NCI-H526 treated with DMSO at 0.1 percent for 48 hours (cell line): ENCODE results near the gene MAST4.

Source experiments
- DNase-seq: peaks from one replicate; lab custom pipeline; 2025; lab: John Stamatoyannopoulos, UW

The MAST4 gene

GRCh38 chr5:67085616-67086015, 489.4 kb downstream of the MAST4 start:
- no peak for DNase-seq

DNA sequence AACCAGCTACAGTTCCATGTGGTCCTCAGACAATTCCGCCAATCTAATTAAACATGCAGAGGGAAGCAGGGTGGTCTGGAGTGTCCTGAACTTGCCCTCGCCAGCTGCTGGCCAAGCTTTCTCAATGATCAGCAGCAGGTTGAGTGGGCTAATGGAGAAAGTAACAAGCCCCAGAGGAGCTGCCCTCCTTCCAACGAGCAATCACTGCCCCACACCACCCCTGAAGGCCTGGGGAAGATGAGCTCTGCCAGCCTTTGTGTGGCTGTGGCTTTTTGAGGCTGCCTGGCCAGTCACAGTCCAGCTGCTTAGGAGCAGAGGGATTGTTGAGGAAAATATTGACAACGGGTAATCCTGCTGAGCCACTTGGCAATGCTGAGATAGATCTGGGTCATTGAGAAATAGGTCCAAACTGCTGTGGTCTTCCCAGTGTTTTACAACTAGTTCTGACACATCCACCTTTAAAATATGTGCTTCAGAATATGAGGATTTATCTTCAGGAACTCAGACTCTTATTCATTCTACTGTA, 493.1 kb downstream of the MAST4 start:
- DNase-seq, result no peak

GRCh38 chr5:67090040-67090439, 493.8 kb downstream of the MAST4 start:
- no peak for DNase-seq

- no peak for DNase-seq
Observed at GRCh38 chr5:67090593-67090992, 494.4 kb downstream of the MAST4 start.

DNA sequence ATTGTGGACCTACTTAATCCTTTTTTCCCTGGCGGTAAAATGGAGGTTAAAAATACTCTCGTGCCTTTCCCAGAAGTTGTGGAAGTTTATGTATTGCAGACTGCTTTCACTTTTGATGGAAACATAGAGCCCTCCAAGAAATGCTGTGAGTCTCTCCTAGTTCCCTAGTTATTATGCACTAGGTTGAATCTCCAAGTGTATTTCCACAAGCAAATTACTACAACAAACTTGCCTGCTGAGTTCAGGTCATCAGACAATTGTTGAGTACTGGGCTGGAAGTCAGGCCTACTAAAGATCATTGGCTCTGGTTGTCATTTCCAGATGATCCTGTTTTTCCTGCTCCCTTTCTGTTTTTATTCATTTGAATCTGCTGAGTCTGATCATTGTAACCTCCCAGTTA, 496.3 kb downstream of the MAST4 start:
- DNase-seq, result no peak

DNA sequence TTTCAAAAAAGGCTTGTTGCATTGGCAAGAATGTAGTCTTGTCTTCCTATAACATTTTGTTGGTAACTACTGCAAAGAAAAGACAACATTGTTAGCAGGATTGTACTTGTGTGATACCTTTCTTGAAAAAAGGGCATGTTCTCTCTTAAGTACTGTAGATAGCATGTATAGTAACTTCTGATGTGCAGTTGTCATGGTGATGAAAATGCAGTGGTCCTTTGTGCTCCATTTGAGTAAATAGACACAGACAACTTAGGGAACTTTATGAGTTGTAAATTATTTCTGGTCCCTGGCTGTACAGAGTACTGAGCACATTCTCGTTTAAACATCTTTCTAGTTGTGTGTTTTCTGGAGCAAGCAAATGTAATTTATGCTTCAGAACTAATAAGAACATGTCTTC, 497.1 kb downstream of the MAST4 start:
- no peak for DNase-seq

DNA sequence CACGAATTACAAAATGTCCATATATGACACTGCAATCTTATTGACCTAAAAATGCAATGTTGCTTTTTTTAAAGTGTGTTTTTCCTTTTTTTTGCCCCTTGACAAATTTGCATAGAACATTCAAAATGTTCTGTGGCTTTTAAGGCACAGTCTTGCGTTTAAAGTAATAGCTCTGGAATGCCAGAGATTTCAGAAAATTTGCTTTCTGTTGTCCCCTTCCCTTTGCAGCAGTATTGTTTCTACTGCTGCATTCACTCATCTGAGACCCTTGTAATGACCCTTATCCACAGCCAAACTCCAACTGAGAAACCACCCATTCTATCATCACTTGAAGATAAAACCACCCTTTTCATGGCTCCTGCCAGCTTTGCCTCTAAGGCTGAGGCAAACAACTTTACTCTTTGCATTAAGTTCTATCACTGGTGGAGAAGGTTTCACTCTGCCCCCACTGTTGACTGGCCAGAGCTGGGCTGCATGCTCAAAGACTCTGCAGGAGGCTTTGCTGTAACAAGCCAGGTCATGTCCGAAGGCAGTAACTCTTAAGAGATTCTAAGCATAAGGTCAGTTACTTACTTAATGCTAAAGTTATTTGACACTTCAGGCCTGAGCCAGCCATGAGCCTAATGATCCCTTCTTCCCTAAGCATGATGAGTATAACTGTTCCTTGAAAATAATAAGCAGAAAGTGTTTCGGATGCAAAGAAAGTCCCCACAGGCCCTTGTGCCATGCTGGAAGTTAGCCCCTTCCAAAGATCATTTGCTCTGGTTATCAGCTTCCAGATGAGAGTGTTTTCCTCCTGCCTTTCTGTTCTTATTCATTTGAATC, 498.5 kb downstream of the MAST4 start:
- DNase-seq, result no peak

DNA sequence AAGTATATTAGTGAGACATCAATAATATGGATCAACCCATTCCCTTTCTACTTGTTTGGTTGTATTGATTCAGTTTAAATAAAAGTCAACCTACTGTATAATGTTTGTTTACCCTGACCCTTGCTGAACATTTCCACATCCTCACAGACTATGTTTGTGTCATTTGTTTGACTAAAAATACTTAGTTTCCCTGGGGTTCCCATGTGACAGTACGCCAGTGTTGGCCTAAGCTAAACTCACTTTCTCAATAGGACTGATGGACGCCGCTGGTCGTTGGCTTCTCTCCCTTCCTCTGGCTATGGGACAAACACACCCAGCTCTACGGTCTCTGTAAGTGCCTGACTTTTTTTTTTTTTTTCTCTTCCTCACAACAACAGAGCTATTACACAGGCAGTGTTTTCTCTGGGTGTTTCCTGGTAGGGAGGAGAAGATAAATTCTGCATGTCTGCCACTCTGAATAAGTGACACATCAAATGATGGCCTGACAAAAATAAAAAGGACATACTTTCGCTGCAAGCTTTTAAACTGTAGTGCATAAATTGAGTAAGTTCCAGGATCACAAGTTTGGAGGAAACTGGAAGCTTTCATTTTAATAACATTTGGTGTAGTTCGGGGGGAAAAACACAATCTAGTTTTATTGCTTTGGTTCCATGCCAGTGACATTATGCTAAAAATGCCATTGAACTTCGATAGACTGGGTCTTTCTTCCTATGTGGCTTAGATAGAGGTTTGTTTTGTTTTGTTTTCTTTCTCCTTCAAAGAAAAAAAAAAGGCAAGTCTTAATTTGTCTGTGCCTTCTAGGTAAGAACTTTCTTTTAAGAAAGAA, 499.4 kb downstream of the MAST4 start:
- no peak for DNase-seq

GRCh38 chr5:67098656-67099055, 502.5 kb downstream of the MAST4 start:
- DNase-seq, result no peak

GRCh38 chr5:67100301-67100700, 504.1 kb downstream of the MAST4 start:
- no peak for DNase-seq

GRCh38 chr5:67102708-67103107, 506.5 kb downstream of the MAST4 start:
- DNase-seq, result no peak

DNA sequence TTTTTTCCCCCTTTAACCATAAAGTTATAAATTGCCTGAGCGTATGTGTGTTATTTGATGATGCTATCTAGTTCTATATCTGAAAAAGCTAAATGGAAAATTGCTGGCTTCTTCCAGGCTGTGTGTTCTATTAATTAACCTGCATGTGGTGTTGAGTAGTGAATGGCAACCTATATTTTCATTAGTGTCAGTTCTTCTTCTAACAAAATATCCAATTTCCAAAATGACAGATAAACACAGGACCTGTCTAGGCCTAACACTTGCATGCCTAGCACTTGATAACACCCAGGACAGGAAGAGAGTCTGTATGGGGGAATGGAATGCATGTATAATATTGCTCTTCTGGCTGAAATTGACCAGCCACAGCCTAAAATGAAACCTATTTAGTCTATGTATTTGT, 508.7 kb downstream of the MAST4 start:
- no peak for DNase-seq

DNA sequence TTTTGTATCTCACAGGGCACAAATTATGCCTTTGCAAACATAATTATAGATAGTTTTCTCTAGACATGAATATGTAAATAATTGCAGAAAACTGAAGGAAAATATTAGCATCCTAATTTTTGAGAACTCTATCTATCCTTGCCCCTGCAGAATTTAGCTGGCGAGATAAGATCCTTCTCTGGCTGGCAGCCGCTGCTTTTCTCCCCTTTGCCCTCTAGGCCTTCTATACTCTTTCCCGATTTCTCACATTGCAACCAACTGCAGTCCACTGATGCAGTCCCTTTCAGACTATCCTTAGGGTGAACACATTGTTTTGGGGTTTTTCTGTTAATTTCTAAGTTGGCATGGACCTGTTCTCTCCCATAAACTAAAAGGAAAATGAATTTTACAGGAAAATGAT, 509.1 kb downstream of the MAST4 start:
- DNase-seq, result no peak

DNA sequence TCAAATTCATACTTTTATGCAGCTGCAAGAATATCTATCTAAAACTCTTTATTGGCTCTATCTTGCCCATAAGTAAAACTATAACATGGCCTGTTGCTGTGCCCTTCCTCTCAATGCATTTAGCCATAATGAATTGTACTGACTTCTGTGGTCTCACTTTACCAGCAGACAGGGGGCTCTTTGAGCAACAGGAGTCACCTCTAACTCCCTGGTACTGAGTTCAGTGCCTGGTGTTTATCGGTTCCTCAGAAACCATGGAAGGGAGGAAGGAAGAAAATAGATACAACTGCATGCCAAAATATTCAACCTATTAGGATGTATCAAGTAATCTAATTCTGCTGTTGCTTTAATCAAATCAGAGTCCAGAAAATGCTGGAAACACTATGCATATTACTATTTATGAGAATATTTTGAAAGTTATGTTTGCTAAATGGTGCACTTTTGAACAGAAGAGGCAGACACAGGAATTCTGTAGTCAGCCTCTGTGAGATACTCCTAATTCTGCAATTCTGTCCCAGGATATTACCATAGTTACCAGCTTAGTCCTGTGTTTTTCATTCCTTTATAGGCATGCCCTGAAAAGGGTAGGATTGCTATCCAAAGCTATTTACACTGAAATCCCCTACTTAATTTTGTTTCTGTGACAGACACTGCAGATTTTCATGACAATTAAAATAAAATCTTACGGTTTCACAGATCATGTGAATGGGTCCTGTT, 510.6 kb downstream of the MAST4 start:
- no peak for DNase-seq

DNA sequence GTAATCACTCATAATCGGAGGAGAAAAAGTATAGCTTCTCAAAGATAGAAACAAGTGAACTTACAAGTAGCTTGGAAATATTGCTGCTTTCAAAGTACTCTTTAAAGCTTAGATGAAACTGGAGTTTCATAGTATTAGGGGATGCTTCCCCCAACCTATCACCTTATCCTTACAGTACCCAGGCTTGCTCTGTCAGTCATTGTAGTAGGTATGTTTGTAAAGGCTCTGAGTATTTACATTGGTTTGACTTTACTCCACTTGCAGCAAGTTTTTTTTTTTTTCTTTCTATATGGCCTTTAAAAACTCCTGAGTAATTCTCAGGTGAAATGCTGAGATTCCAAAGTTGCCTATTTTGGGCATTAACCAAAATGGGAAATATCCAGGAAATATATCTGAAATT, 515.6 kb downstream of the MAST4 start:
- no peak for DNase-seq

DNA sequence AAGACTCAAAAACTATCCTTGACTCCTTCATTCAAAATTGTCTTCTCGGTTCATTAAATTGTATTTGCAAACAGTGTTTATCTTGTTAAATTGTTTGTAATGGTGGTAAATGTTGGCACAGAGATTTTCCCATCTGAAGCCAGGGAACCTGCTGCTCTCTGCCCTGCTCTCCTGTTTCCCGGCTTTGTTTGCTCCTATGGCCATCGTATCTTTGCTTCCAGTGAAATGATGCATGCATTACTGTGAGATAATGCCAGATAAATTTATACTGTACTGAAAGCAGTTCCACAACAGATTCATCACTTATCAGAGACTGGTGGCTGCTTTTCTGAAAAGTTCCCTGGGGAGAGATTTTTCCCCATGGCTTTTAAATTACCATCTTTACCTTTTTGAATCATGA, 519.1 kb downstream of the MAST4 start:
- DNase-seq, result no peak

DNA sequence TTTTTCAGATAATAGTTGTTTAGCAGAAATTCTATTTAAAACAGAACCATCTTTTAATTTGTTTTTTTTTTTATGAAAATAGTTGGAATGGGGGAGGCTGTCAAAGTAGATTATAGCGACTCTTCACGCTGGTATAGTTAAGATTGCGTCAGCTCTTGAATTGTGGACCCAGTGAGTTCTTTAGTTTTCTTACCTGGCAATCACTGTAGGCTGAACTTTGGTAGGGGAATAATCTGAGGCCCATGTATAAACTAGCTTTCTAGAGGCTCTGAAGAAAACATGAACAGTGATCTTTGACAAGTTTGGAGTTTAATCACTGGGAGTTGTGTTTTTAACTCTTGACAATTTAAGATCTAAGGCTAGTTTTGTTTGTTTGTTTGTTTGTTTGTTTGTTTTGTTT, 519.6 kb downstream of the MAST4 start:
- no peak for DNase-seq

GRCh38 chr5:67118050-67118620, 521.9 kb downstream of the MAST4 start:
- DNase-seq, result no peak

- no peak for DNase-seq
Observed at GRCh38 chr5:67119010-67119409, 522.8 kb downstream of the MAST4 start.

GRCh38 chr5:67120032-67120431, 523.8 kb downstream of the MAST4 start:
- DNase-seq, result no peak

GRCh38 chr5:67123819-67124218, 527.6 kb downstream of the MAST4 start:
- DNase-seq, result no peak

GRCh38 chr5:67124556-67124955, 528.4 kb downstream of the MAST4 start:
- DNase-seq, result no peak
